HEK293T (cell line): ENCODE results near the gene ZFP36.
A peak's percentile ranks its signal among the peaks of the same experiment; 100 is the strongest.

Source experiments
- CTCF ChIA-PET: fragments of 350-600 bp; formaldehyde crosslinking; extraction: SDS; loops from one replicate; lab custom pipeline; 2021; ENCODE audit warnings: antibody characterized with exemption, inconsistent platforms; lab: Yijun Ruan, JAX
- POLR2A ChIA-PET: fragments of 350-600 bp; formaldehyde crosslinking; extraction: SDS; loops from one replicate; lab custom pipeline; 2020; ENCODE audit warnings: antibody characterized with exemption, inconsistent platforms; lab: Yijun Ruan, JAX
- DNase-seq: peaks from one replicate; pipeline ENCODE4 v3.0.0; 2012; ENCODE audit warnings: mixed read lengths; ENCODE audit errors: extremely low spot score
- ARNT ChIP-seq: fragments of 450-650 bp; IDR thresholded peaks from 2 replicates; pipeline ENCODE4 v1.6.1; 2017; ENCODE audit warnings: mild to moderate bottlenecking
- BHLHE40 ChIP-seq: fragments of 450-650 bp; IDR thresholded peaks from 2 replicates; pipeline ENCODE4 v1.6.1; 2016; ENCODE audit warnings: mild to moderate bottlenecking, moderate library complexity, borderline replicate concordance
- CTBP1 ChIP-seq: fragments of 450-650 bp; IDR thresholded peaks from 2 replicates; pipeline ENCODE4 v1.6.1; 2016; ENCODE audit warnings: borderline replicate concordance
- ELF4 ChIP-seq: fragments of 450-650 bp; IDR thresholded peaks from 2 replicates; pipeline ENCODE4 v1.6.1; 2017; ENCODE audit warnings: antibody characterized with exemption
- FOXA1 ChIP-seq: fragments of 450-650 bp; IDR thresholded peaks from 2 replicates; pipeline ENCODE4 v1.6.1; 2016; ENCODE audit warnings: mild to moderate bottlenecking
- FOXK2 ChIP-seq: fragments of 450-650 bp; IDR thresholded peaks from 2 replicates; pipeline ENCODE4 v1.6.1; 2016; ENCODE audit warnings: mild to moderate bottlenecking
- FOXM1 ChIP-seq: fragments of 450-650 bp; IDR thresholded peaks from 2 replicates; pipeline ENCODE4 v1.6.1; 2017; ENCODE audit warnings: mild to moderate bottlenecking, borderline replicate concordance
- HDGF ChIP-seq: fragments of 450-650 bp; IDR thresholded peaks from 2 replicates; pipeline ENCODE4 v1.6.1; 2017; ENCODE audit warnings: antibody characterized with exemption, borderline replicate concordance
- L3MBTL2 ChIP-seq: fragments of 450-650 bp; conservative IDR thresholded peaks from 2 replicates; pipeline ENCODE4 v1.6.1; 2016; ENCODE audit warnings: mild to moderate bottlenecking
- LEF1 ChIP-seq: fragments of 450-650 bp; IDR thresholded peaks from 2 replicates; pipeline ENCODE4 v1.6.1; 2017; ENCODE audit warnings: mild to moderate bottlenecking, borderline replicate concordance
- NFRKB ChIP-seq: fragments of 450-650 bp; IDR thresholded peaks from 2 replicates; pipeline ENCODE4 v1.6.1; 2016; ENCODE audit warnings: mild to moderate bottlenecking, moderate library complexity
- SP1 ChIP-seq: fragments of 450-650 bp; IDR thresholded peaks from 2 replicates; pipeline ENCODE4 v1.6.1; 2017
- SUZ12 ChIP-seq: fragments of 450-650 bp; IDR thresholded peaks from 2 replicates; pipeline ENCODE4 v1.6.1; 2016; ENCODE audit warnings: mild to moderate bottlenecking
- TARDBP ChIP-seq: fragments of 450-650 bp; IDR thresholded peaks from 2 replicates; pipeline ENCODE4 v1.6.1; 2016
- ZNF384 ChIP-seq: fragments of 450-650 bp; IDR thresholded peaks from 2 replicates; pipeline ENCODE4 v1.6.1; 2016
- TF ChIP-seq, protein P1 (sequence below): fragments of 450-650 bp; IDR thresholded peaks from 2 replicates; pipeline ENCODE4 v1.6.1; 2016

Gene ZFP36

DNA sequence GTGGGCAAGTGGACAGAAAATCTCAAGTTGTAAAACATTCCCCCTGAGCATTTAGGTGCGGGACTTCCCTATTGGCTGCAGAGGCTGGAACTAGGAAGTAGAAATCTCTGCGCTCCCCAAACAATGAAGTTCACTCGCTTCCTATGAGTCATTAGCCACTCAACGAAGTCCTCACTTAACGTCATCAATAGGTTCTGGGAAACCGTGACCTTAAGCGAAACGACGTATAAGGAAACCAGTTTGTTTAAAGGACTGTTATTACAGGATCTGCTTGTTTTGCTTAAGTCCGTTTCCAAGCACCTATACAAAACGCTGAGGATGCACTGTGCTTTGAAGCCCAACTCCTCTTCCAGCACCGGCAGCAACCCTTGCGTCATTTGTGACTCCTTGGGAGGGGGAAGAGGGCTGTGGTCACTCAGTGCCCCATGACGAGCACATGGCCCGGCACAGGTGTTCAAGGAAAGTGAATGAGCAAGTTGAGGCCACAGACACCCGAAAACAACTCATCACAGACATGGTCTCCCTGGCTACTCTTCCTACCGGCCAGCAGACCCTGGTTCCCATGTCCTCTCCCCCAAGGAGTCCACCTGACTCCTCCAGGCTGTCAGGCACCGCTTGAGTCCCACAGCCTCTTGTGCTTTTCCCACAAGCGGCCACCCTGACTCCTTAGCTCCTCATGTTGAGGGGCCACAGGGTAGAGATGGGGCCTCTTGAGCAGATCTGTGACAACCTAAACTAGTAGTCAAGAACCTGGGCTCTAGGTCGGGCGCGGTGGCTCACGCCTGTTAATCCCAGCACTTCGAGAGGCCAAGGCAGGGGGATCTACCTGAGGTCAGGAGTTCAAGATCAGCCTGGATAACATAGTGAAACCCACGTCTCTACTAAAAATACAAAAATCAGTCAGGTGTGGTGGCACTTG lies 24.3 kb downstream of the ZFP36 start:
- no peak for DNase-seq
- ChIA-PET POLR2A (no interaction called here), CTCF (interaction anchor here (1.2 kb wide), 1 partner anchor 33 kb away, joined by 3 read pairs; no protein-coding TSS in a partner anchor)
- TF ChIP-seq FOXK2 = no peak
- no peak for TF ChIP-seq CTBP1
- no peak for TF ChIP-seq L3MBTL2
- TF ChIP-seq ELF4 = no peak
- no peak for TF ChIP-seq LEF1
- TF ChIP-seq, protein P1, sequence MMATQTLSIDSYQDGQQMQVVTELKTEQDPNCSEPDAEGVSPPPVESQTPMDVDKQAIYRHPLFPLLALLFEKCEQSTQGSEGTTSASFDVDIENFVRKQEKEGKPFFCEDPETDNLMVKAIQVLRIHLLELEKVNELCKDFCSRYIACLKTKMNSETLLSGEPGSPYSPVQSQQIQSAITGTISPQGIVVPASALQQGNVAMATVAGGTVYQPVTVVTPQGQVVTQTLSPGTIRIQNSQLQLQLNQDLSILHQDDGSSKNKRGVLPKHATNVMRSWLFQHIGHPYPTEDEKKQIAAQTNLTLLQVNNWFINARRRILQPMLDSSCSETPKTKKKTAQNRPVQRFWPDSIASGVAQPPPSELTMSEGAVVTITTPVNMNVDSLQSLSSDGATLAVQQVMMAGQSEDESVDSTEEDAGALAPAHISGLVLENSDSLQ = no peak
- TF ChIP-seq HDGF = no peak
- no peak for TF ChIP-seq BHLHE40
- TF ChIP-seq TARDBP = no peak
- TF ChIP-seq FOXA1 = no peak
- no peak for TF ChIP-seq ZNF384

DNA sequence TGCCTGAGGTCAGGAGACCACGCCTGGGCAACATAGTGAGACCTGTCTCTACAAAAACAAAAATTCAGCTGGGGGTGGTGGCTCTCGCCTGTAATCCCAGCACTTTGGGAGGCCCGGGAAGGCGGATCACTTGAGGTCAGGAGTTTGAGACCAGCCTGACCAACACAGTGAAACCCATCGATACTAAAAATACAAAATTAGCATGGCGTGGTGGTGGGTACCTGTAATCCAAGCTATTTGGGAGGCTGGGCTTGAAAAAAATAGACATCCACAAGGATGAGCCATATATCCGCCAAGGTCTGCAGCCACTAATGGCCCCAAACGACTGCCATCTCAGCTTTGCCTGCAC lies 26.0 kb downstream of the ZFP36 start:
- DNase-seq = no peak
- ChIA-PET POLR2A (interaction anchor here (1.2 to 2.5 kb wide), 3 partner anchors 9 to 18 kb away, joined by 3 to 9 read pairs (median 6); no protein-coding TSS in a partner anchor), CTCF (no interaction called here)
- TF ChIP-seq ELF4 = 0 out of 2 replicates have a peak, but pooled peaks have one; percentile 27
- TF ChIP-seq NFRKB = no peak

DNA sequence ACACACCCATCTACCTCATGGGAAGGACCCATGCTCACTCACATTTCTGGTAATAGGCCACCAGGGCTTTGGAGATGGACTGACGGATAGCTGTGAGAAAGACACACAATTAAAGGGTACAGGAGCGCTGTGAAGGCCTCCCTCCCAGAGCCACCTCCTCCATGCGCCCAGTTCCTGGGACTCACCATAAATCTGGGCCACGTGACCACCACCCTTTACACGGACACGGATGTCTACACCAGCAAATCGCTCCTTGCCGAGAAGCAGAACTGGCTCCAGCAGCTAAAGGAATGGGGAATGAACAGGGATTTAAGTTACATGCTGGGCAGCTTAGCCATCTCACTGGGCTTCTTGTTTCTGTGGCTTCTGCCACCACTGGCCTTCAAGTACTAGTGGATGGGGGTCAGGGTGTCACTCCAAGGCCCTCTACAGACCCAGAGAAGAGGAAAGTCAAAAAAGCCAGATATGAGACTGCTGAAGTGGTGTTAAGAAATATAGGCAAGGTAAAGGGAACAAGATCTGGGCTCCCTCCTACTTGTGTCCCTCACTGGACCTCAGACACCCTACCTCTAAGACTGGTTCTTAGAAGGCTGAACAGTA lies 26.9 kb downstream of the ZFP36 start:
- DNase-seq = no peak
- ChIA-PET CTCF (no interaction called here), POLR2A (interaction anchor here (0.7 to 2.5 kb wide), 6 partner anchors 10 to 53 kb away, joined by 3 to 9 read pairs (median 3); partner anchors contain the start of gene SUPT5H)
- TF ChIP-seq ELF4 (no peak), SP1 (no peak), L3MBTL2 (no peak), BHLHE40 (no peak)
- TF ChIP-seq, protein P1 = no peak

DNA sequence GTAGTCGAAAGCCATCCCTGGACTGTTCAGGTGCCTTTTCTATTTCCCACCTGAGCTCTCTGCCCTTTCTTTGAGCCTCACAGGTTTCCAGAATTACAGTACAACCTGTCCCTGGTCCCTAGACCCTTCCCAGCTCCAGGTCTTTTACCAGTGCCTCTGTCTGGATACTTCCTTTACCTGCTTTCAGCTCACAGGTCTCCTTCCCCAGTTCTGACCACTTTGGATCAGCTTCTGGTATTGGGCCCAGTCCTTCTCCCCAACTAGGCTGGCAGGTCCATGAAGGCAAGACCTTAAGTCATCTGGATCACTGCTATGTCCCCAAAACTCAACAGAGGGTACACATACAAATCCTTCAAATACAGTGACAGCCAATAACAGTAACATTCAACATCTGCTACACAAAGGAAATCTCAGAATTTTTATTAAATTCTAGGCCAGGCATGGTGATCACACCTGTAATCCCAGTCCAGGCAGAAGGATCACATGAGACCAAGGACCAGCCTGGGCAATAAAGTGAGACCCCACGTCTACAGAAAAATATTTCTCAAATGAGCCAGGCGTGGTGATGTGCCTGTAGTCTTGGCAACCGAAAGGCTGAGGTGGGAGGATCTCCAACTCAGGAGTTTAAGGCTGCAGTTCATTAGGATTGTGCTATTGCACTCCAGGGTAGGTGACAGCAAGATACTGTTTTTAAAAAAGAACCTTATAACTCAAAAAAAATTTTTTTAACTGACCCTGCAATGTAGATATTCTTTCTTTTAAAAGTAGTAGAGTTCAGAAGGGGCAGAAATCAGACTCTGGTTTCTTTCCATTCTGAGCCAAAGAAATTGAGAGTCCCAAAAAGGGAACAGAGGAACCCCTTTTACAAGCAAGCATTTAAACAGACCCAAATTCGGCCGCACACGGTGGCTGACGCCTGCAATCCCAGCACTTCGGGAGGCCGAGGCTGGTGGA lies 27.8 kb downstream of the ZFP36 start:
- TF ChIP-seq ELF4 = no peak
- CTCF ChIA-PET = interaction anchor here (1.5 kb wide), 2 partner anchors 13 to 23 kb away, joined by 4 to 5 read pairs; partner anchors contain the start of gene PLEKHG2
- DNase-seq = no peak
- POLR2A ChIA-PET = interaction anchor here (0.9 to 2.5 kb wide), 19 partner anchors 7 to 112 kb away, joined by 3 to 78 read pairs (median 12); partner anchors contain the start of genes EID2B, MED29, PAF1 and SAMD4B

DNA sequence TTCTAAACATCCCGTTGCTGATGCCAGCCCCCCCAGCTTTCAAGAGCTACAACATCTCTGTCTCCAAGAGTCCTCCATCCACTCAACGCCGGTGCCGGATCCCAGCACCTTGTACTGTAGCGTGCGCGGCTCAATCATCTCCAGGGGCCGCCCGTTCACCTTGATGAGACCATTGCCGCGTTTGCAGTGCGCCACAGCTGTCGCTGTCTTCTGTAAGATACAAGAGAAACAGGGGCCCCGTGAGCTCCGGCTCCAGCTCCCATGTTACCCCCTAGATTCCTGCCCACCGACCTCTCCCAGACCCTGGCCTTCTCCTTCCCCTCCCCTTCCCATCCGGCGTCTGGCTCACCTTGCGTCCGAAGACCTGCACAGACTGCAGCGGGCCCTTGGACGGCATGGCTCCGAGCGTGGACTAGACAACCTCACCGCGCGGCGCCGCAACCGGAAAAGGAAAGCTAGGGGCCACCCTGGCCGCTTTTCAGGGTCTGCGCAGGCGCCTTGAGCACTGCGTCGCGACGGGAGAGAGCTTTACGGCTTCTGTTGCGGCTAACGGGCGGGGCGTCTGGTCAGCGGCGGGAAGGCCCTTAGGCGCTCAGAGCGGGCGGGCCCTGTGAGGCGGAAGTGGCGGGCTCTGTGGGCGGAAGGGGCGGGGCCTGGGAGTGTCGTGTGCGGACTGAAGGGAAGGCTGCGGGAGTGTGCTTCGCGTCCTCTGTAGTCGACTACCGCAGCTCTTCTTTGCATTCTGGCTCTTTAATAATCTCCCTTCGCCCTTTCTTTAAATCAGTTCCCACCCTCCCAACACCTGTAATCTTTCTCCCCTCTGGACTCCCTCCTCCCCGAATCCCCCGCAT lies 29.1 kb downstream of the ZFP36 start, which contains the start of gene RPS16:
TSS of gene RPS16 (minus strand) at position 451 of the 851 bp plus-strand sequence. CDS start at position 397, 54 bp downstream.
- CTCF ChIA-PET = interaction anchor here (0.6 to 1.5 kb wide), 4 partner anchors 15 to 97 kb away, joined by 3 to 5 read pairs (median 4); partner anchors contain the start of genes EID2B and PLEKHG2
- DNase-seq = peak; percentile 96

DNA sequence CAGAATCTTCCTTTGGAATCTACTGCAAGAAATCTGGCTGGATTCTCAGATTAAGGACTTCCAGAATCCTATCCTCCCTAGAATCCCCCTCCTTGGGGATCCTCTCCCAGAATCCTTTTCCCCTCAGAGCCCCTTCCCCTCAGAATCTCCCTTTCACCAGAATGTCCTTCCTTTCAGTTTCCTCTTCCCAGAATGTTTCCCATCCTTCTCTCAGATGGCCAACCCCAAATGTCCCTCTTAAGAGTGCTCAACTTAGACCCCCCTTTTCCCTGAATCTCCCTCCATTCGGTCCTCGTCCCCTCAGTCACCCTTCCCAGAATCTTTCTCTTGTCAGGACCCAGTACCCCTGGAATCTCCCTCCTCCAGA lies 29.7 kb downstream of the ZFP36 start:
- ChIA-PET CTCF (interaction anchor here (0.6 to 1.5 kb wide), 4 partner anchors 15 to 96 kb away, joined by 3 to 5 read pairs (median 4); partner anchors contain the start of genes EID2B and PLEKHG2), POLR2A (interaction anchor here (0.6 to 1.9 kb wide), 63 partner anchors 9 to 1186 kb away, joined by 3 to 78 read pairs (median 5); partner anchors contain the start of genes DLL3, EID2B, MED29 and PAF1)
- no peak for TF ChIP-seq SP1
- no peak for TF ChIP-seq FOXM1
- no peak for TF ChIP-seq HDGF
- no peak for TF ChIP-seq ZNF384
- no peak for TF ChIP-seq FOXA1
- TF ChIP-seq FOXK2 = no peak
- no peak for TF ChIP-seq L3MBTL2
- no peak for TF ChIP-seq TARDBP
- no peak for TF ChIP-seq NFRKB
- TF ChIP-seq ARNT = no peak
- no peak for TF ChIP-seq SUZ12
- TF ChIP-seq BHLHE40 = no peak
- TF ChIP-seq, protein P1 = no peak
- no peak for DNase-seq

More for the DNA sequence above, 29.1 kb downstream of the ZFP36 start, which contains the start of gene RPS16:
- POLR2A ChIA-PET = interaction anchor here (0.6 to 1.9 kb wide), 65 partner anchors 9 to 1186 kb away, joined by 3 to 78 read pairs (median 5); partner anchors contain the start of genes DLL3, EID2B, MED29 and PAF1
- TF ChIP-seq ELF4 (peak; percentile 96), FOXK2 (no peak), FOXA1 (no peak), ZNF384 (no peak), TARDBP (no peak), HDGF (no peak), L3MBTL2 (peak; percentile 54; the same call in 1 of the 2 replicates)
